ENCODE measurements around the gene IL17C.

IL17C gene

GRCh38 chr16:88599825-88600538 is 38.4 kb upstream of the IL17C start:
- no peak for DNase-seq (ENCODE audit: low read depth)

GRCh38 chr16:88600539-88600896 is 37.9 kb upstream of the IL17C start:
- no peak for DNase-seq (ENCODE audit: low read depth)
- no peak for TF ChIP-seq CTCF (conservative IDR thresholded peaks at IDR 0.05; ENCODE audit: low read depth, low read length)
- H3K4me3 ChIP-seq (ENCODE audit: low read depth, low read length) = no peak overlapping the region

More at GRCh38 chr16:88599825-88600538, 38.4 kb upstream of the IL17C start:
- no peak overlapping the region for H3K4me3 ChIP-seq (ENCODE audit: low read depth, low read length)
- TF ChIP-seq CTCF (conservative IDR thresholded peaks at IDR 0.05; ENCODE audit: low read depth, low read length) = no peak

- TF ChIP-seq CTCF (conservative IDR thresholded peaks at IDR 0.05; ENCODE audit: low read depth, low read length) = no peak
- DNase-seq (ENCODE audit: low read depth) = no peak
These were observed 36.9 kb upstream of the IL17C start for GRCh38 chr16:88601313-88602036.

GRCh38 chr16:88602091-88602490 is 36.3 kb upstream of the IL17C start:
- no peak for TF ChIP-seq CTCF (conservative IDR thresholded peaks at IDR 0.05; ENCODE audit: low read depth, low read length)
- no peak for DNase-seq (ENCODE audit: low read depth)
- no peak overlapping the region for H3K4me3 ChIP-seq (ENCODE audit: low read depth, low read length)

More at GRCh38 chr16:88601313-88602036, 36.9 kb upstream of the IL17C start:
- no peak overlapping the region for H3K4me3 ChIP-seq (ENCODE audit: low read depth, low read length)

GRCh38 chr16:88605186-88606147 is 32.9 kb upstream of the IL17C start:
- H3K4me3 ChIP-seq (ENCODE audit: low read depth, low read length) = no peak overlapping the region
- no peak for DNase-seq (ENCODE audit: low read depth)
- no peak for TF ChIP-seq CTCF (conservative IDR thresholded peaks at IDR 0.05; ENCODE audit: low read depth, low read length)

- DNase-seq (ENCODE audit: low read depth) = no peak
These were observed 32.1 kb upstream of the IL17C start for GRCh38 chr16:88606148-88606757.

More at GRCh38 chr16:88606148-88606757, 32.1 kb upstream of the IL17C start:
- no peak for TF ChIP-seq CTCF (conservative IDR thresholded peaks at IDR 0.05; ENCODE audit: low read depth, low read length)
- H3K4me3 ChIP-seq (ENCODE audit: low read depth, low read length) = no peak overlapping the region

Data from choroid plexus epithelial cell (primary cell).